ENCODE data around the gene LRRC7.

The LRRC7 gene

GRCh38 chr1:69567652-69568420 lies at the start of gene LRRC7:
Gene LRRC7, plus strand, starts transcription at chr1:69567922. Its CDS starts 718 bp downstream, at chr1:69568640.
- no peak for DNase-seq

- no peak for DNase-seq
Observed at GRCh38 chr1:69519006-69519405, 48.7 kb upstream of the LRRC7 start.

DNA sequence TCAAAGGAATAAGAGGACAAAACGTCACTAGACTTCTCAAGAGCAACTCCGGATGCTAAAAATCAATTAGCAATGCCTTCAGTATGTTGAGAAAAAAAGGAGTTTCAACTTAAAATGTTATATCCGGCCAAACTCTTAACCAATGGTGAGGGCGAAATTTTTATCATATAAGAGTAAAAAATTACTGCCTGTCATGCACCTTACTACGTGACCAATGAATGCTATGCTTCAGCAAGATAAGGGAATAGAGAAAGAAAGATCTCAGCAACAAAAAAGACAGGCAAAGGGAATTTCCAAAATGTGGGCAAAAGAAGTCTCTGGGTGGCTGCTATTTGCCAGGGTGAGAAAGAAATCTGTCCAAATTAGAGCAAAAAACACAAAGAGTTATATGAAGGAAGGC lies 47.4 kb upstream of the LRRC7 start:
- no peak for DNase-seq

DNA sequence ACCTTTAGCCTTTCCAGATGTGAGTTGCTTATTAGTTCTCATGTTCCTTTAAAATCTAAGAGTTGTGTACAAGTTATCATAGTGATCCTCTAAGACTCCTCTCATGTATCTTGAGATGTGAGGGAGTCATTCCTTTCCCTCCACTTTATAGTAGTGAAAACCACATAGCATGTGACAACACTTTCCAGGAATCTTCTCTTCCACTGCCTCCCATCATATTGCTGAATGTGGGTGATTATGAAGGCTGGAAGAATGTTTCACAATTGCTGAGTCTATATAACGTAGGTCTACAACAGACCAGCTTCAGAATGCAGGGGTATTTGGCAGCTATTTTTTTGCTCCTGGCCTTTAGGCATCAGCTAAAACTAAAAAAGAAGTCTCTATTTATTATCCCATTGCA lies 44.7 kb upstream of the LRRC7 start:
- no peak for DNase-seq

GRCh38 chr1:69523461-69523860 lies 44.3 kb upstream of the LRRC7 start:
- no peak for DNase-seq

- no peak for DNase-seq
Observed at GRCh38 chr1:69524015-69524414, 43.7 kb upstream of the LRRC7 start.

DNA sequence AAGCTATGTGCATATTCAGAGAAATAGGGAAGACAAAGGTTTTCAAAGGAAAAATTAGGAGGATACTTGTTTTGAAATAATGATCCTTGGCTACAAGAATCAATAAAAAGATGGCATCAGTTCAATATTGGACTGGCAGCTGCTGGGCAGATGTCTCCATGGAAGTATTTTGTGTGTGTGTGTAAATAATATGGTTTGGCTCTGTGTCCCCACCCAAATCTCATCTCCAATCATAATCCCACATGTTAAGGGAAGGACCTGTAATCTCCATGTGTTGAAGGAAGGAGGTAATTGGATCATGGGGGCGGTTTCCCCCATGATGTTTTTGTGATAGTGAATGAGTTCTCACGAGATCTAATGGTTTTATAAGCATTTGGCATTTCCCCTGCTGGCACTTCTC lies 40.4 kb upstream of the LRRC7 start:
- DNase-seq: no peak

DNA sequence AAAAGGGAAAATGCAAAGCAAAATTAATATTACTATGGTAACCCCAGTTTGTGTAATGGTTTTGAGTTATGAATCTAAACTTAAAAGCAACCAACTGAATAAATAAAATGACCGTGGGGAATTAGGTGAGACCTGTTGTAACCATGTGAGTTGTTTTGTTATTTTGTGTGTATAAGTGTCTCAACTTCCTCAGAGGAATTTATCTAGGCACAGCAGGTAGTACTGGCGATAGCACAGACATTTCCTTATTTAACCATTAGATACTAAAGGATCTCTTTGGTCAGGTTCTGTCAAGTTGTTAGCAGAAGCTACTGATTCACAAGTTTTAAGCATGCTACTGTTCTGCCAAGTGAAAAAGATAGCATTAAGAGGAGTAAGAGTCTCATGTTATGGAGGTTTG lies 39.3 kb upstream of the LRRC7 start:
- DNase-seq: no peak

DNA sequence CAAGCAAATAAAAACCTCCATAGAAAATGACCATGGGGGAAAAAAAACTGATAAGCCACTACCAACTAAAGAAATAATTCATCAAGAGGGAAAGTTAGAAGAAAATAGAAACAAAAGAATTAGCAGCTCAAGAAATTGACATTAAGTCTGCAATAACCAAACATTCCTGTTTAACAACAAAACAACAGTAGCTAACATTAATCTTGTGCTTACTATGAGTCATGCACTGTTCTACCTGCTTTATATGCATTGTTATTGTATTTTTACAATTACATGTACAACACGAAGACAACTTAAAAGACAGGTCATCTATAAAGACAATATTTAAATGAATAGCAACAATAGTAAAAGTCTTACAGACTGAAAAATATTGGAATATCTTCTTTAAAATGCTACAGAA lies 34.4 kb upstream of the LRRC7 start:
- no peak for DNase-seq

GRCh38 chr1:69534829-69535228 lies 32.9 kb upstream of the LRRC7 start:
- no peak for DNase-seq

GRCh38 chr1:69535490-69535889 lies 32.2 kb upstream of the LRRC7 start:
- no peak for DNase-seq

- DNase-seq: no peak
Observed at GRCh38 chr1:69540052-69540451, 27.7 kb upstream of the LRRC7 start.

- no peak for DNase-seq
Observed at GRCh38 chr1:69551476-69552324, 16.0 kb upstream of the LRRC7 start.

DNA sequence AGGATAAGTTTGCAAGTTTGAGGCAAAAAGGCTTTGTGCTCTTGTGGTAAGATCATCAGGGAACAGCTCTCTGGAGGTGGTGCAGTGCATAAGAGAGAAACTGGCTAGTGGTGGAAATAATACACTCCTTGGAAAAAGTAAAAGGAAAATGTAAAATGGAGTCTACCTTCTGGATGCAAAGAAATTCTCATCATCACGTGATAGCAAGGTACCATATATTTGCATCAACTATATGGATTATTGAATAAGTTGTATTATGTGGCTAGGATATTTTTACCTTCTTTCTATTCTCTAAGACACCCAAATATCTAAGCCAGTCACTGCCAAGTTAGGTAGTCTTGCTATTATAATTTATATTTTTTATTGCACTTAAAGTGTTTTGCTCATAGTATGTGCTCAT lies 14.0 kb upstream of the LRRC7 start:
- no peak for DNase-seq

DNA sequence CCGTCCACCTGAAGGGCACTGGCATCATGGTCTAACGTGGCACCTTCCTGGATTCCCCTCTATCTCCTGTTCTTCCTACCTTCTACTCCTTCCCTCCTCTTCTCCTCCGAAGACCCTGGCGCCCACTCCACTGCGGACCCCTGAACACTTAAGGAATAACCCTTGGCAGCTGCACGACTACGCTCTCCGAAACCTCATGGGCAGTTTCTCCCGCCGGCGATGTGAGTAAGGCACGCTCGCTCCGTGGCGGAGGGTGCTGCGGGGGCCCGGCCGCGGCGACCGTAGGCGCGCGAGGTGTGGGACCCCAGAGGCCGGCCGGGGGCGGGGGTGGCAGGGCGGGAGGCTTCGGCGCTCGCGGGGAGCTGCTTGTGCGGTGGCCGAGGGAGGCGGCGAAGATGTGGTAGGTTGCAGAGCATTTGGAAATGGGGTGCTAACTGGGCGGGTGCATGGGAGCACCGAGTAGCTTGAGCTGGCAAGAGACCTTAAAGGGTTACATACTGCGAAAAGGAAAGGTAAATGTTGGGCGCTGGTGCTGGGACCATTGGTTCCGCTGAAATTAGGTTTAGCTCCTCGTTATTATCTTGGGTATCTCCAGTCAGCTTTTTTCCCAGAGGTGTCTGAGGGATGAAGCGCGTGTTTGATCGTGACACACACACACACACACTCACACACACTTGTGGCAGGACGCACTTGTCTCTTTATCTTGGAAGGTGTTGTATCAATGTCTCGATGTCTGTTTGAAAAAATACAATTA lies 876 bp downstream of the LRRC7 start:
- no peak for DNase-seq

- DNase-seq: no peak
Observed at GRCh38 chr1:69569175-69569541, 1.4 kb downstream of the LRRC7 start.

DNA sequence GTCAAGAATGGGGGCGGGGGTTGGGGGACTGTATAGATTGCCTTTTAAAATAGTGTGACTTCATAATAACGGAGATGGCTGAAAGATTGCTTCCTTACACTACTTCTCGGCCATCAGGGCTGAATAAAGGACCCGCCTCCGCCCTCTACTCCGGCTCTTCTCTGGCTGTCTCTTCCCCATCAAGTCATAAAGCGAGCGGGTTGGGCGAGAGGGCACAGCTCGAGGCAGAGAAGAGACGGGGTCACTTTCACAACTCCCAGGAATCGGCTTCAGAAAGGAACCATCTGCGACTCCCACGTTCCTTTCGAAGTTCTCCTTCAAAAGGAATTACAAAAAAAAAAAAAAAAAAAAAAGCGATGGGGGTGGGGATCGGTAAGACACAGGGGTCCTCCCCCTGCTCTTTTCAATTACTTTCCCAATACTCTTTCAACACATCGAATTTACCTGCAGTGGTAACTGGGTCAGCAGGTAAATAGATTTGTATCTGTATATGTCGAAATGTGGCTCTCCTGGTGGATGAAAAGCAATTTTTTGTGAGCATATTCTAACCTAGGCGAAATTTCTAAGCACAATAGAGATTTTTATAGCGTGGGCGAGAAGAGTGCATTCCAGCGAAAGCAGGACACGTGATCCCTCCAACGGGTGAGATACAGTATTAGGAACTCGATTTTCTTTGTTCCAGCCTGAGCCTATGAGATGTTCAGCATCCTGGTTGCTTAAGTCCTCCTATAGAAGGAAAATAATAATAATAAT lies 2.0 kb downstream of the LRRC7 start:
- DNase-seq: no peak

GRCh38 chr1:69570356-69570755 lies 2.6 kb downstream of the LRRC7 start:
- DNase-seq: no peak

DNA sequence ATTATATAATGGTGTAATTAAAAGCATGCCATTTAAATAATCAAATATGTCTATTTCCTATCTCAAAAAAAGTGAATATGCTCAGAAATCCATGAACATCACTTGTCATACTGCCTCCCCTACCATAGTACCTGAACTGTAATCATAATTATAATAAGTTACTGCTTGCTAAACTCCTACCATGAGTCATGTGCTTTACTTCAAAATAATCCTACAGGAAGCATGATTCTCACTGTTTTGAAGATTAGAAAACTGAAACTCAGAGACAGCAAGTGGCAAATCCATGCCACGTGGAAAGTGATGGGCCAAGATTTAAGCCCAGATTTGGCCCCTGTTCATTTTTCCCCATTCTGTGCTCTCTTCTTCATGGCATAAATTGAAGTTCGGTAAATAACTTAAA lies 5.2 kb downstream of the LRRC7 start:
- no peak for DNase-seq

DNA sequence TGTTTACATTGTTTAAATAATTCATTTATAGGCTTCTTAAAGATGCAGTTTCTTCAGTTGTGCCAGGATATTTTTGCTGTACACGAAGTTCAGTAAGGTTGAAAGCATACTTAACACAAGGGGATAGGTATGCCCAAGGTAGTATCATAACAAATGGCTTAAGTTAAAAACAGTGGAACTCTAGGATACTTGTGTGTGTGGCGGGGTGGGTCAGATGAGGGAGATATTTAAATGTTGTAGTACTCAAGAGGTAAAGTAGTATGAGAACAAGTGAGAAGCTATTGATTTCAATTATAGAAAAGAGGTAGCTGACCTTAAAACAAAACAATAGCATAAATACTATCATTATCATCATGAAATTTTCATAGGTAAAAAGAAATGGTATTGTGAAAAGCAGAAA lies 6.2 kb downstream of the LRRC7 start:
- DNase-seq: no peak

DNA sequence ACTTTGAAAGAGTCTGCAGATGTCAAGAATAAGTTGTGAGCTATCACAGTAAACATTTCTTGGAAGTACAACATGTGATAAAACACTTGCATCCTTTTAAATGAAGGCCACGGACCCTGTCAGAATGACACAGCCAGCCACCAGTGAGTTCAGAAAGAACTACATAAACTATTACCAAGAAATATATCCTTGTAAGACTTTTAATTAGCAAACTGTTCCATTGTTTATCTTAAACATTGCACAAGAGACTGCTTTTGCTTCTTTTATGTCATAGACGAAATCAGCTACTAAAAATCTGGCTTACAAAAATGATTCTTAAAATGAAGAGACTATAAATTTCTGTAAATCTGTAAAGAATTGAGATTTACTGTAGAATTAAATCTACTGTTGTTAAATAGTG lies 17.9 kb downstream of the LRRC7 start:
- DNase-seq: no peak

DNA sequence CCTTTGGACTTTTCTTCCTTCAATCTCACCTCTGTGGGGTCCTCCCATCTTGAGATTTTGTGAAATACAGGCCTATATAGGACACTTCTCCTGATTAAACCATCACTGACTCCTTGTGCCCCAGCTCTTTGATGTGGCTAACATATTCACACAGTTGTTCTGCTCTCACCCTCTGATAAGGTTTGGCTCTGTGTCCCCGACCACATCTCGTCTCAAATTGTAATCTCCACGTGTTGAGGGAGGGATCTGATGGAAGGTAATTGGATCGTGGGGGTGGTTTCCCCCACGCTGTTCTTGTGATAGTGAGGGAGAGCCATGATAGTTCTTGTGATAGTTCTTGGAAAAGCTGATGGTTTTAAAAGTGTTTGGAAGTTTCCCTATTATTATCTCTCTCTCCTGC lies 19.7 kb downstream of the LRRC7 start:
- no peak for DNase-seq

DNA sequence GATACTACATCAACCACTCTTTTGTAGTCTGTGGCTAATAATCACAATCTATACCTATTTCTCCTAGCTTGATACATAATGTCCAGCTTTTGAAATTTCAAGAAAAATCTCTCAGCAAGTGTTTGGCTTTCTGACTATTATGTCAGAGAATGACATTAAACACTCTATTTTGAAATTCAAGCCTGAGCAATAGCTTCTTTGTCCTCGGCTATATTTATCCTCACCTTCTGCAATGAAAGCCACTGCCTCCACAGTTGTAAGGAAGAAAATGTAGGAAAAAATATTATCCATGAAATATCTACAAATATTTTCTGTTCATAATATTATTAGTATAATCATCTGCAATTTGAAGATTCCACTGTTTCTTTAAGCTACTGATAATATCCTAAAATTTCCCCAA lies 22.1 kb downstream of the LRRC7 start:
- DNase-seq: no peak

Measured in stimulated activated CD4-positive, alpha-beta T cell treated with anti-CD3 and anti-CD28 coated beads, Interleukin-12 subunit alpha, Interleukin-12 subunit beta, amount 100 ng/mL, for 4 hours (primary cell).